HEK293T (cell line): ENCODE measurements around the gene KIZ.

Experiments used
- ARNT ChIP-seq: fragments of 450-650 bp; IDR thresholded peaks from 2 replicates; pipeline ENCODE4 v1.6.1; 2017; ENCODE audit warnings: mild to moderate bottlenecking
- ELF4 ChIP-seq: fragments of 450-650 bp; IDR thresholded peaks from 2 replicates; pipeline ENCODE4 v1.6.1; 2017; ENCODE audit warnings: antibody characterized with exemption
- HDGF ChIP-seq: fragments of 450-650 bp; IDR thresholded peaks from 2 replicates; pipeline ENCODE4 v1.6.1; 2017; ENCODE audit warnings: antibody characterized with exemption, borderline replicate concordance
- LEF1 ChIP-seq: fragments of 450-650 bp; IDR thresholded peaks from 2 replicates; pipeline ENCODE4 v1.6.1; 2017; ENCODE audit warnings: mild to moderate bottlenecking, borderline replicate concordance
- NFRKB ChIP-seq: fragments of 450-650 bp; IDR thresholded peaks from 2 replicates; pipeline ENCODE4 v1.6.1; 2016; ENCODE audit warnings: mild to moderate bottlenecking, moderate library complexity
- SP1 ChIP-seq: fragments of 450-650 bp; IDR thresholded peaks from 2 replicates; pipeline ENCODE4 v1.6.1; 2017
- SUZ12 ChIP-seq: fragments of 450-650 bp; IDR thresholded peaks from 2 replicates; pipeline ENCODE4 v1.6.1; 2016; ENCODE audit warnings: mild to moderate bottlenecking
- ZNF384 ChIP-seq: fragments of 450-650 bp; IDR thresholded peaks from 2 replicates; pipeline ENCODE4 v1.6.1; 2016

- TF ChIP-seq ZNF384: no peak
- TF ChIP-seq HDGF: no peak
- no peak for TF ChIP-seq LEF1
- no peak for TF ChIP-seq NFRKB
- TF ChIP-seq SP1: no peak
- no peak for TF ChIP-seq SUZ12
- no peak for TF ChIP-seq ARNT
- TF ChIP-seq ELF4: no peak
Measured at GRCh38 chr20:21272679-21273078, 146.8 kb downstream of the KIZ start.
